ENCODE data around the gene CS.

CS gene

DNA sequence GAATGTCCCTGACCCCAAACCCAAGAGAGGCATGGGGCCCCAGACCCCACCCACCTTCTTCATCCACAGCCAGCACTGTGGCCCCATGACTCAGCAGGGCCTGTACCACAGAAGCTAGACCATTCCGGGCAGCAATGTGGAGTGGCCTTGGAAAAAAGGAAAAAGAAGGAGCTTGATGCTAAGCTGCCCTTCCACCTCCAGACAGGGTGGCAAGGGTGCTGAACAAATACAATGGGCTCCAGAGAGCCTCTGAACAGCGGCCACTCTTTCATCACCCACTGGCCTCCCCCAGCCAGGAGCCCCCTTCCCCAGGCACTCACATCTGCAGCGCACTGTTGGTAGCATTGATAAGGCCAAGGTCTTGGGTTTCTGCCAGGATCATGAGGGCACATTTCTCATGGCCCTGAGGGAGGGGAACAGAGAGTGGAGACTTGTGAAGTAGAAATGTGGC lies 56.4 kb downstream of the CS start:
- DNase-seq: no peak

DNA sequence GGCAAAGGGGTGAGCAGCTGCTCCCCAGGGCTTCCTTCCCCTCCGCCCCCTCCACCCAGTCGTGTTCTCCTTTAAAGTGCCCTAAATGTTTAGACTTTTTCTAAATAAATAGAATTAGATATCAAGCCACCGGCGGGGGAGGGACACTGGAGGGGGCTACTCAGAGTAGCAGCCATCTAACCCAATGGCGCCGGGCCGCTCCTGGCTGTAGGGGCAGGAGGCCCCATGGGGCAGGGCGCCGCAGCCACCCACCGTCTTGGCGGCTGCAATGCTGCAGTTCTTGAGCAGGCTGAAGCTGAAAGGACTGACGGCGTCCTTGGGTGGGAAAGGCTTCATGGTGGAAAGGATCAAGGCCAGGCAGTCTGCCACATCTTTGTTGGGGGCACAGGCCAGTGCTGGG lies 57.1 kb downstream of the CS start:
- DNase-seq: no peak

DNA sequence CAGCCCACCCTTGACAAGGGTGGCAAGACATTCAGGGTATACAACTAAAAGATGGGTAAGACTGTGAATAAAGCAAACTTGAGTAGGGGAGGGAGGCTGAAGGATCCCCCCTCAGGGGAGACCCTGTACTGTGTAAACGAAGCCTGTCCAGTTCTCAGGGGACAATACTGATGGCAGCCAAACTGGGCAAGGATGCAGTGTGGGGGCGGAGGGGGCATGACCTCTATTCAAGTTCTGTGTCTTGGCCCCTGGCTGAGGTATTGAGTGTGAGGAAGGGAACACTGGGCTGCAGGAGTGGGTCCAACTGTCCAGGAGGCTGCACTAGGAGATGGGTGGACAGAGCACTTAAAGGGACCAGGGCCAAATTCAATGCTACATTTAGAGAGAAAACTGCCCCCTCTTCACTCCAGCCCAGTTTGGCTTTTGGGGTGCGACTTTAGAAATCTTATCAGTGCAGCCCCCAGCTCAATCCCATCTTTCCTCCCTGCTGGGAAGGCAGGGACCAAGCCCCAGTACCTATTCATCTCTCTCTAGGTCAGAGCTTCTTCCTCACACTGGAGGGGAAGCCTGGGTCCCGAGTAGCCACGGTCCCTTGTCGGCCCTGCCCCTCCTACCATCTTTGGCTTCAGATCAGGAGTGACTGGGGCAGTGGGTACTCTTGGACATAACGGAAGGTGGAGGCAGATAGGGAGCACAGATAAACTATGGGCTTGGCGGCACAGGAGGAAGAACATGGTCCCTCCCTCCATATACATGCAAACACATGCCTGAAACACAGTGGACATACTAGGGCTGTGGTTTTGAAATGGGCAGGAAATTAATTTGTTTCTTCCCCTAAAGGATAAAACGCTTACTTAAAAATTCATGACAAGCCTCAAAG lies 58.5 kb downstream of the CS start:
- no peak for DNase-seq

DNA sequence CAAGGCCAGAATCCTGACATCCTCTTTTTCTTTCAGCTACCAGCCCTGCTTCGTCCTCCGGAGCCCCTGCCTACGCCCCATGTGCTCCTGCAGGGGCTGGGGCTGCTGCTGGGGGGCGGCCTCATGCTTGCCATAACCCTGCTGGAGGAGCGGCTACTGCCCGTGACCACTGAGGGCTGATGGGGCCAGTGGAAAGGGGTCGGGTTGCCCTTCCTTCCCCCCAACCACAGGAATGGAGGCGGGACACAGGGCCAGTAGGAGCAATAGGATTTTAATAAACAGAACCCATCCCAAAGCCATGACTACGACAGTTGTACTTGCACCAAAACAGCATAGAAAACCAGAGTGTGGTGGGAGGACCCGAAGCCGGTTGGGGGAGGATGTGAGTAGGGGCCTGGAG lies 62.6 kb downstream of the CS start:
- DNase-seq: no peak

DNA sequence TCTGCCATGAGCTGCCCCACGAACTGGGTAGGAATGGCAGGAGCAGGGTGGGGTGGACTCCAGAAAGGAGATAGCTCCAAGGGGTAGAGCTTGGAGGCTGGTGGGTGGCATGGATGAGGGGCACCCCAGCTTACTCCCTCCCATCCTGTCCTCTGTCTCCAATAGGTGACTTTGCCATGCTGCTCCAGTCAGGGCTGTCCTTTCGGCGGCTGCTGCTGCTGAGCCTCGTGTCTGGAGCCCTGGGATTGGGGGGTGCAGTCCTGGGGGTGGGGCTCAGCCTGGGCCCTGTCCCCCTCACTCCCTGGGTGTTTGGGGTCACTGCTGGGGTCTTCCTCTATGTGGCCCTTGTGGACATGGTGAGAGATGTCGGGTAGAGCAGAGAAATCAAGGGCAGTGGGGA lies 63.1 kb downstream of the CS start:
- DNase-seq: no peak

DNA sequence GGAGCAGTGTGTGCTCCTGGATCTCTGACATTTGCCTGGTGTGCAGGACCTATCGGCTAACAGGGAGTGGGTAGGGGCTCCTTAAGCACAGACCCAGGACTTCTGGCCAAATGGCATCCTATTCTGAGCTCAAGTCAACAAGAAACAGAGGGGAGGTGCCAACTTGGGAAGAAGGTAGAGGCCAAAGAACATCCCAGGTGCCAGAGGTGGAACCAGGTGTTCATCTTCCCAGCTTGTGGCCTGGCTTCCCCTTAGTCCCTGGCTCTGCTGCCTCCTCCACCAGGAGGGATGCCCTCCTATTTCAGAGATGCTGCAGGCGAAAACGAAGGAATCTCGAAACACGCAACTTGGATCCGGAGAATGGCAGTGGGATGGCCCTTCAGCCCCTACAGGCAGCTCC lies 64.0 kb downstream of the CS start:
- DNase-seq: no peak

DNA sequence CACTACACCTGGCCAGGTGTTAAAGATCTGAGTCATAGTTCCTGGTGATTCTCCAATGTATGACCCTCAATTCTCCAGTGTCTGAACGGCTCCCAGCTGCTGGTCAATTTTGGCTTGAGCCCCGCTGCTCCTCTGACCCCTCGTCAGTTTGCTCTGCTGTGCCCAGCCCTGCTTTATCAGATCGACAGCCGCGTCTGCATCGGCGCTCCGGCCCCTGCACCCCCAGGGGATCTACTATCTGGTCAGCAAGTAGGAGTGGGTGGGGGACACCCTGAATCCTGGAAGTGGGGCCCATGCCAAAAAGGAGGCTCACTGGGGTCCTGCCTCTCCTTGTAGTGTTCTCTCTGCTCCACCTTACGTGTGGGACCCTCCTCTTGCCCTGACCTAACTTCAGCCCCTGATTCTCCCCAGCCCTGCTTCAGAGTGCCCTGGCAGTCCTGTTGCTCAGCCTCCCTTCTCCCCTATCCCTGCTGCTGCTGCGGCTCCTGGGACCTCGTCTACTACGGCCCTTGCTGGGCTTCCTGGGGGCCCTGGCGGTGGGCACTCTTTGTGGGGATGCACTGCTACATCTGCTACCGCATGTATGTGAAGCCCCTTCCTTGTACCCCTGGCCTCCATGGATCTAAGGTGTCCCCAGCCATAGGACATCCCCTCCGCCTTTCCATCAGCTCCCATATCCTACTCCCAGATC lies 65.2 kb downstream of the CS start:
- no peak for DNase-seq

DNA sequence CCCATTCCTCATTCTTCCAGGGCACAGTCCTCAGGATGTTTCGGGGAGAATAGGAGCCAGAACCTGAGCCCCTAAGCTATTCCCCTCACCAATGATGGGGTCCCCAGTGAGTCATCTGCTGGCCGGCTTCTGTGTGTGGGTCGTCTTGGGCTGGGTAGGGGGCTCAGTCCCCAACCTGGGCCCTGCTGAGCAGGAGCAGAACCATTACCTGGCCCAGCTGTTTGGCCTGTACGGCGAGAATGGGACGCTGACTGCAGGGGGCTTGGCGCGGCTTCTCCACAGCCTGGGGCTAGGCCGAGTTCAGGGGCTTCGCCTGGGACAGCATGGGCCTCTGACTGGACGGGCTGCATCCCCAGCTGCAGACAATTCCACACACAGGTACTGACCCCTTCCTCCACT lies 68.9 kb downstream of the CS start:
- DNase-seq: no peak

DNA sequence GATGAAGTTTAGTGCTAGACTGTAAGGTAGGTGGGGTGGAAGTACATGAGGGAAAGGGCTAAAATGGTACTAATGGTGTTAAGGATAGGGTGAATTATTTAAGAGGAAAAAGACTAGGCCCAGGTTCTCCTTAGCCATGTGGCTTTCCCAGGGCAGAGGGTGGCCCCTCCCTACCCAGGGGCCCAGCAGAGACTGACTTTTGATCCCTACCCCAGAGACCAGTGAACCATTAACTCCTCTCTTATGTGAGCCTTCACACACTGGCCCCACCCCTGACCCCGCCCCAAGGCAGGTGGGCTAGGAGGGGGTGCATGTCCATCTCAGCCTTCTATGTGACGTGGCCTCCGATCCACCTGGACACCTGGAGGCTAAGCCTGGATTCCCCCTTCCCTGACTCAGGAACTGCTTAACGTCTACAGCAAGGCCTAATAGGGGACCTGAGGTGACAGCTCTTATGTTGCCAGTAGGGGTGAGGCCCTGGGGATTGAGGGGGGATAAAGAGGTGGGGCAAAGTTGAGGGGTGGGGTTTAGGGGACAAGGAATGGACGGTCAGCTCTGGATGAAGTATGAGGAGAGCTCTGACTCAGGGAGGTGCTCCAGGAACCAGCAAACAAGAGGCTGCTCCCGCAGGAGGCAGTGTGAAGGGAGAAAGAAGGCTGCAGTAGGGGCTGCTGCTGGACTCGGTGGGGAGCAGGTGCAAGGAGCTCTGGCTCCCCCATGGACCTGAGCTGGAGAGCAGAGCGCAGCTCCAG lies 69.5 kb downstream of the CS start:
- no peak for DNase-seq

DNA sequence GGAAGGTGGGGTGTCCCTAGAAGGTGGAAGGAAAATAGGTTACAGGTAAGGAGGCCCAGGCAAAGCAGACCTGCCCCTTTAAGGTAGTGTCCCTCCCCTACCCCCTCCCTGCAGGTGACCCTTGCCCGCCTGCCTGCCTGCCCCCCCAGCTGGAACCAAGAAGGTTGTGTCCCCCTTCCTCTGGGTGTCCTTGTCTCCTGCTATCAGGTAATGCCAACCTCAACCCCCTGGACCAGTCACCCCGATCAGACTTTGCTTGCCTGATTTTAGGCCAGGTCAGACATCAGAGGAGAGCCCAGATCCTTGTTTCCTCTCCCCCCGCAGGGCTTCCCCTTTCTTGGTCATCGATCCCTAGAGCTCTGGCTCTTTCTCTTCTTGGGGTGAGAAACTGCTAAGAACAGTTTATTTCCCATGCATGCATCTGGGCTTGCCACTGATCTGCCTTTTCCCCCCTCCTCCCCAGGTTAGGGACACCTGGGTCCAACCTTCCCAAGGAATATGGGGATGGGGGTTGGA lies 70.2 kb downstream of the CS start, which contains the start of gene SLC39A5:
Gene SLC39A5 (plus strand): TSS at position 136 of the 516 bp plus-strand sequence. CDS start 1,224 bp downstream, outside the sequence.
- no peak for DNase-seq

DNA sequence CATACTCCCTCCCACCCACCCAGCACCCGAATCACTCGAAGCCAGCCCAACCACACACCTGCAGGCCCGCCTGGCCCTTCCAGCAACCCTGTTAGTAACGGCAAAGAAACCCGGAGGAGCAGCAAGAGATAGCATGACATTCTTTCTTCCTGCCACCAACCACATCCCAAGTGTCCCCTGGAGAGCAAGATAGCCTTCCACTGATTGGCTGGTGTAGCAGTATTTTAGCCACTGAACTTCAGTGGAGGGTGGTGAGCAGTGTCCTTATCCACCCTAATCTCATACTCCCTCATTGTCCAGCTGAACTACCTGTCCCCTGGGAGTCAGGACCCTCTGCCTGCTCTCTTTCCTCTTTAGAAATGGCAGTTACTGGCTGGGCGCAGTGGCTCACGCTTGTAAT lies 71.0 kb downstream of the CS start:
- no peak for DNase-seq

DNA sequence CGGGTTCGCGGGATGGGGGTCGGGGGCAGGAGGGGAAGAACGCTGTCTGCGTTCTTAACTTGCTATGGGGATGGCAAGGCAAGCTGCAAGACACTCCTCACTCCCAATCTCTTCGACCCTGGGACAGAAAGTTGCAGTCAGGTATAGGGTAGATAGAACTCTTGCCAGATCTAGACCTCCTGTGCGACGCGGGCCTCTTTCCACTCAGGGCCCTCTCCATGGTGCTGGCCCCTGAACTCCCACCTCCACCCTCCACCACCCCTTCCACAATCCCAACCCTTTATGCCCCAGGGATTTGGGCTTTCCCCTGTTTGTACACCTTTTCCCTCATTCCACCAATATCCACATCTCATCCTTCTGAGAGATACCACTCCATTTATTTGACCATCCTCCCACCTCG lies 75.2 kb downstream of the CS start:
- DNase-seq: no peak

DNA sequence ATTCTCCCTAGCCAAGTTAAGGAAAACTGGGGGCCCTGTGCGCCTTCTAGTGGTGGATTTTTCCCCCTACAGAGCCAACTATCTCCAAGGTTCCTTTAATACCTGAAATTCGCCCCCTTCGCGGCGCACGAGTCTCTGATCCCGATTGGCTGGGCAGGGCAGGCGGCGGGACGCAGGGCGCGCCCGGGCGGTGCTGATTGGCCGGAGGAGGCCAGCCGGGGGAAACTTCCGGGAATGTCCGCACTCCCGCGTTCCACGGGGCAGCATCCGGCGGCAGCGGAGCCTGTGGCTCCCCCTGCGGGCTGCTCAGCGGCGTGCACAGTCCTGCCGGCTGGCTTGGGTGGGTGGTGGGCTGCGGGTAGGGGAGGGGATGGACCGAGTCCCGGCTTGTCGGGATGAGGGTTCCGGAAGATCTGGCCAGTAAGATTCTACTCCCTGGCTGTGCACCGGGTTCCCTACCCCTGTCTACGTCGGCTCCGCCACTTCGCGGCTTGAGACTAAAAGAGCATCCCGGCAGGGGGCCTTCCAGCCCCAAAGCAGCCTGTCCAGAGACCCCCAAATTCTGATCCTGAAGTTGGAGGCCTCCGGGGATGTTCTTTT lies 75.9 kb downstream of the CS start, which contains the start of gene NABP2:
Gene NABP2 (plus strand): TSS at position 241 of the 600 bp plus-strand sequence. CDS start 515 bp downstream, outside the sequence.
- peak; percentile 91 for DNase-seq

DNA sequence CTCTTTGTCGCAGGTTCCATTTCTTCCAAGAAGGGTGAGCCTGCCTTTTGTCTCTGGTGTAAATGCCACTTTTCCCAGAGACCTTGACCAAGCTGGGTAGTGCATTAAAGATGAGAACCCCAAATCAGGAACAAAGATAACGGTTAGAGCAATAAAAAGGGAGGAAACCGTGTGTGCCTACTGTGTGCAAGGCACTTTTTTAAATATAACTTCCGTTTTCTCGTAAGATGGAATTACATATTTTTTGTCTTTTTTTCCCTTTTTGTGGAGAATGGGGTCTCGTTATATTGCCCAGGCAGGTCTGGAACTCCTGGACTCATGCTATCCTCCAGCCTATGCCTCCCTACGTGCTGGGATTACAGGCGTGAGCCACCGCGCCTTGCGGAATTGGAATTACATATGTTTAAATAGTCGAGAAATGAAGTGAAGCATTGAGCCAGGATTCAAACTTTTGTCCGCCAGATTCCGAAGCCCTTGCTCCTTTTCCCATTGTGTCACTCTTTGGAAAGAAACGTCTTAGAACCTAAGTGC lies 76.5 kb downstream of the CS start:
- no peak for DNase-seq

DNA sequence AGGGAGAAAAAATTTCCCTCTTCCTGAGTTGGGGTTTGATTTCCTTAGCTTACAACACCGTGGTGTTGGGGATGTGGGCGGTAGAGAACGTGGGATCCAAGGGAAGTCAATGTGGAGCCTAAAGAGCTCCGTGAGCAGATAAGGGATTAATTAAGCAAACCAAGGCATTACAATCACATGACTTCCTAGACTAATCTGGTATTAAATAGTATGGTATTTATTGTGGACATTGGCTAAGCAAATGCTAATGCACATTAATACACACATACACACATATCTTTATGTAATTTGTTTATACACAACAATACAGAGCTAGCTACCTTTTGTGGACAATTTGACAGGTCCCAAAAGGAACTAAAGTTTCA lies 77.6 kb downstream of the CS start:
- DNase-seq: no peak

DNA sequence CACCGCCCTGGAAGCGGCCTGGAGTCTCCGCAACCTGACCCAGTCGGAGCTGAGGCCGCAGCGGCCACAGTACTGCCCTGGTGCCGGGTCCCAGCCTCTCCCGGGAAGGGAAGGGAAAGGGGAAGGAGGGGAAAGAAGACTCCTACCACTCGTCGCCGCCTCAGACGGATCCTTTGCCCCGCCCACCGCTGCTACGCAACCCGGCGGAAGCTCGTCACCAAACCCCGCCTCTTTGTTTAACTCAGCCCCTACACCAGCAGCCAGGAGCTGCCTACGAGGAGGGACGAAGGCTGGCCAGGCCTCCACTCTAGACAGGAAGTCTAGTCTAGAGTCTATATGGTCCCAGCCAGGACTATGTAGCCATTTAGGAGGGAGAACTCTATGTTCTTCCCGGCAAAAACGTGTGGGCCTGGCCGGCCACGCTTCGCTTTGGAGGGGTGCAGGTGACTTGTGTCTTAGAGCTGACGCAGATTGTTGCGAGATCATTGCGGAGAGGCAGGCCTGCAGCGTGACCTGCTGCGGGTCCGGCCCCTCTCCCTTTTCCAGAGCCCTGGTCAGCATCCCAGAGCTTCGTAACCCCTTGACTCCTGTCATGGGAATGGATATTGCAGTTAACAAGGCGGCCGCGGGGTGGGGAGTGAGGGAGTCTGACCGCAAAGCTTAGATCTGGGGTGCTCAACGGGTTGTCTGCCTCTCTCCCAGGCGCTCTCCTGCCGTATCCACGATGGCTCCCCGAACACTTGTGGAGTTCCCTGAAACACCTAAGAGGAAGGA lies 78.2 kb downstream of the CS start, which contains the start of gene RNF41:
Gene RNF41 (minus strand): TSS at position 166 of the 774 bp plus-strand sequence. CDS start 7,875 bp downstream, outside the sequence.
- DNase-seq: peak; percentile 93
